ENCODE data around the gene KLK1.

DNA sequence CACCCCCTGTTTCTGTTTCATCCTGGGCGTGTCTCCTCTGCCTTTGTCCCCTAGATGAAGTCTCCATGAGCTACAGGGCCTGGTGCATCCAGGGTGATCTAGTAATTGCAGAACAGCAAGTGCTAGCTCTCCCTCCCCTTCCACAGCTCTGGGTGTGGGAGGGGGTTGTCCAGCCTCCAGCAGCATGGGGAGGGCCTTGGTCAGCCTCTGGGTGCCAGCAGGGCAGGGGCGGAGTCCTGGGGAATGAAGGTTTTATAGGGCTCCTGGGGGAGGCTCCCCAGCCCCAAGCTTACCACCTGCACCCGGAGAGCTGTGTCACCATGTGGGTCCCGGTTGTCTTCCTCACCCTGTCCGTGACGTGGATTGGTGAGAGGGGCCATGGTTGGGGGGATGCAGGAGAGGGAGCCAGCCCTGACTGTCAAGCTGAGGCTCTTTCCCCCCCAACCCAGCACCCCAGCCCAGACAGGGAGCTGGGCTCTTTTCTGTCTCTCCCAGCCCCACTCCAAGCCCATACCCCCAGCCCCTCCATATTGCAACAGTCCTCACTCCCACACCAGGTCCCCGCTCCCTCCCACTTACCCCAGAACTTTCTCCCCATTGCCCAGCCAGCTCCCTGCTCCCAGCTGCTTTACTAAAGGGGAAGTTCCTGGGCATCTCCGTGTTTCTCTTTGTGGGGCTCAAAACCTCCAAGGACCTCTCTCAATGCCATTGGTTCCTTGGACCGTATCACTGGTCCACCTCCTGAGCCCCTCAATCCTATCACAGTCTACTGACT is 31.2 kb upstream of the KLK1 start, which contains the start of gene KLK3:
- TF ChIP-seq POLR2A (IDR thresholded peaks at IDR 0.05; ENCODE audit: low read depth, low read length) (no peak), POLR2AphosphoS5 (IDR thresholded peaks at IDR 0.05; ENCODE audit: low read depth, low read length) (no peak), TAF1 (IDR thresholded peaks at IDR 0.05; ENCODE audit: low read depth, low read length) (no peak), SPI1 (IDR thresholded peaks at IDR 0.05; ENCODE audit: low read depth, low read length) (no peak), POU2F2 (IDR thresholded peaks at IDR 0.05; ENCODE audit: low read depth, low read length) (no peak), PAX5 (IDR thresholded peaks at IDR 0.05; ENCODE audit: insufficient read depth, low read length, severe bottlenecking) (no peak)
